ENCODE measurements around the gene PTPRZ1. TPM values are rescaled to one million over a fixed set of nuclear protein-coding genes. Genes with fewer than 3 reads are reported as not detected.

Gene PTPRZ1
- total RNA-seq, 1 experiment from 2014 or later: not detected

- no peaks in the 10 kb centered on the region for H3K79me2 ChIP-seq (ENCODE audit: low read length)
- H3K36me3 ChIP-seq (ENCODE audit: insufficient read depth, low read length): no peaks in the 10 kb centered on the region
- no peaks in the 10 kb centered on the region for H3K9me3 ChIP-seq (ENCODE audit: low read length)
Measured at GRCh38 chr7:122095642-122096041, 222.7 kb downstream of the PTPRZ1 start.

GRCh38 chr7:122100021-122100420, 227.1 kb downstream of the PTPRZ1 start:
- H3K4me3 ChIP-seq (ENCODE audit: low read length): no peak overlapping the region
- no peak overlapping the region for H3K4me2 ChIP-seq (ENCODE audit: low read depth, low read length, poor library complexity, severe bottlenecking)
- H2AFZ ChIP-seq (ENCODE audit: low read length): no peak overlapping the region
- no peaks in the 10 kb centered on the region for H3K4me1 ChIP-seq (ENCODE audit: low read length)
- no peak overlapping the region for H3K9ac ChIP-seq (ENCODE audit: low read length)
- H3K9me2 ChIP-seq (replicated peaks; ENCODE audit: insufficient read depth, low read length): no peaks in the 10 kb centered on the region
- peaks cover 3% of the 10 kb centered on the region; the same call in 1 of the 2 replicates for H3K9me3 ChIP-seq (ENCODE audit: low read length)
- no peaks in the 10 kb centered on the region for H3K79me2 ChIP-seq (ENCODE audit: low read length)
- H4K20me1 ChIP-seq (ENCODE audit: insufficient read depth, low read depth, low read length): no peaks in the 10 kb centered on the region
- no peaks in the 10 kb centered on the region for H3K27me3 ChIP-seq (ENCODE audit: low read length)
- no peaks in the 10 kb centered on the region for H3K36me3 ChIP-seq (ENCODE audit: insufficient read depth, low read length)
- DNase-seq: no peak
- H3K27ac ChIP-seq (ENCODE audit: low read length): no peak overlapping the region

More at GRCh38 chr7:122095642-122096041, 222.7 kb downstream of the PTPRZ1 start:
- H3K27me3 ChIP-seq (ENCODE audit: low read length): no peaks in the 10 kb centered on the region
- H3K9me2 ChIP-seq (replicated peaks; ENCODE audit: insufficient read depth, low read length): no peaks in the 10 kb centered on the region
- no peak overlapping the region for H3K4me3 ChIP-seq (ENCODE audit: low read length)
- DNase-seq: no peak
- no peak overlapping the region for H3K27ac ChIP-seq (ENCODE audit: low read length)
- no peaks in the 10 kb centered on the region for H3K4me1 ChIP-seq (ENCODE audit: low read length)
- no peak overlapping the region for H3K9ac ChIP-seq (ENCODE audit: low read length)
- H3K4me2 ChIP-seq (ENCODE audit: low read depth, low read length, poor library complexity, severe bottlenecking): no peak overlapping the region
- no peak overlapping the region for H2AFZ ChIP-seq (ENCODE audit: low read length)
- no peaks in the 10 kb centered on the region for H4K20me1 ChIP-seq (ENCODE audit: insufficient read depth, low read depth, low read length)

GRCh38 chr7:122103064-122103463, 230.1 kb downstream of the PTPRZ1 start:
- no peak overlapping the region for H3K4me2 ChIP-seq (ENCODE audit: low read depth, low read length, poor library complexity, severe bottlenecking)
- no peak overlapping the region for H3K4me3 ChIP-seq (ENCODE audit: low read length)
- H3K4me1 ChIP-seq (ENCODE audit: low read length): no peaks in the 10 kb centered on the region
- peaks cover 3% of the 10 kb centered on the region; the same call in 1 of the 2 replicates for H3K9me3 ChIP-seq (ENCODE audit: low read length)
- DNase-seq: no peak
- no peak overlapping the region for H2AFZ ChIP-seq (ENCODE audit: low read length)
- H3K9ac ChIP-seq (ENCODE audit: low read length): no peak overlapping the region
- H3K27me3 ChIP-seq (ENCODE audit: low read length): no peaks in the 10 kb centered on the region
- no peaks in the 10 kb centered on the region for H4K20me1 ChIP-seq (ENCODE audit: insufficient read depth, low read depth, low read length)
- no peaks in the 10 kb centered on the region for H3K36me3 ChIP-seq (ENCODE audit: insufficient read depth, low read length)
- H3K9me2 ChIP-seq (replicated peaks; ENCODE audit: insufficient read depth, low read length): no peaks in the 10 kb centered on the region
- H3K79me2 ChIP-seq (ENCODE audit: low read length): no peaks in the 10 kb centered on the region
- no peak overlapping the region for H3K27ac ChIP-seq (ENCODE audit: low read length)

Small RNAs within 50 kb of the gene (small RNA-seq; reads per million reads assigned to genes)
- gene RNU7-154P: not detected

All from Karpas-422 (cell line).